Parathyroid adenoma (tissue), 2 donors: ENCODE measurements around the gene RPP21.

Experiments
- H2AFZ ChIP-seq: fragments of 300-600 bp; sonication (generic); one replicate; pipeline ENCODE4 v1.7.0; 2017; ENCODE audit warnings: antibody characterized with exemption, mild to moderate bottlenecking
- H3K27ac ChIP-seq: fragments of 300-600 bp; sonication (generic); one replicate; pipeline ENCODE4 v1.7.0; 2017
- H3K27me3 ChIP-seq: fragments of 300-600 bp; sonication (generic); one replicate; pipeline ENCODE4 v1.7.0; 2017; ENCODE audit warnings: low read length; ENCODE audit not compliant: control insufficient read depth, insufficient read depth
- H3K36me3 ChIP-seq: fragments of 300-600 bp; sonication (generic); one replicate; pipeline ENCODE4 v1.7.0; 2017; ENCODE audit warnings: low read length; ENCODE audit not compliant: control insufficient read depth, insufficient read depth
- H3K4me1 ChIP-seq: fragments of 300-600 bp; sonication (generic); one replicate; pipeline ENCODE4 v1.7.0; 2017; ENCODE audit warnings: control low read depth
- H3K4me2 ChIP-seq: fragments of 300-600 bp; sonication (generic); one replicate; pipeline ENCODE4 v1.7.0; 2017; ENCODE audit warnings: low read length
- H3K4me3 ChIP-seq: fragments of 300-600 bp; sonication (generic); one replicate; pipeline ENCODE4 v1.7.0; 2017; ENCODE audit warnings: low read depth, low read length
- H3K79me2 ChIP-seq: fragments of 300-600 bp; sonication (generic); one replicate; pipeline ENCODE4 v1.7.0; 2017; ENCODE audit warnings: control low read depth
- H3K9ac ChIP-seq: fragments of 300-600 bp; sonication (generic); one replicate; pipeline ENCODE4 v1.7.0; 2017; ENCODE audit warnings: mild to moderate bottlenecking
- H3K9me3 ChIP-seq: fragments of 300-600 bp; sonication (generic); one replicate; pipeline ENCODE4 v1.7.0; 2017; ENCODE audit warnings: low read length; ENCODE audit not compliant: control insufficient read depth
- CTCF ChIP-seq: fragments of 300-600 bp; sonication (generic); IDR thresholded peaks from one replicate; pipeline ENCODE4 v1.7.0; 2017; ENCODE audit warnings: antibody characterized with exemption, mild to moderate bottlenecking
- donor health status: primary hyperparathyroidism.

The RPP21 gene

GRCh38 chr6:30391240-30391639 is 46.3 kb downstream of the RPP21 start:
- no peak overlapping the region for H3K27ac ChIP-seq
- H3K36me3 ChIP-seq: no peaks in the 10 kb centered on the region
- no peaks in the 10 kb centered on the region for H3K9me3 ChIP-seq
- no peak for TF ChIP-seq CTCF
- no peaks in the 10 kb centered on the region for H3K79me2 ChIP-seq
- no peaks in the 10 kb centered on the region for H3K4me1 ChIP-seq
- H3K4me3 ChIP-seq: no peak overlapping the region
- no peak overlapping the region for H3K9ac ChIP-seq
- H3K4me2 ChIP-seq: no peak overlapping the region
- H3K27me3 ChIP-seq: no peaks in the 10 kb centered on the region
- H2AFZ ChIP-seq: no peak overlapping the region

GRCh38 chr6:30394139-30394538 is 49.2 kb downstream of the RPP21 start:
- no peaks in the 10 kb centered on the region for H3K36me3 ChIP-seq
- no peak overlapping the region for H3K27ac ChIP-seq
- H3K9me3 ChIP-seq: no peaks in the 10 kb centered on the region
- H3K27me3 ChIP-seq: no peaks in the 10 kb centered on the region
- TF ChIP-seq CTCF: no peak
- H3K4me2 ChIP-seq: no peak overlapping the region
- no peaks in the 10 kb centered on the region for H3K4me1 ChIP-seq
- H3K9ac ChIP-seq: no peak overlapping the region
- H3K79me2 ChIP-seq: no peaks in the 10 kb centered on the region
- no peak overlapping the region for H2AFZ ChIP-seq
- no peak overlapping the region for H3K4me3 ChIP-seq
